GM12864 (cell line): ENCODE results near the gene NEU4.
"Not testable (repeated sequence)": the region's sequence is repeated elsewhere in the genome, so short reads cannot be mapped to it uniquely, and the experiment has no call there.

Experiments
- DNase-seq: peaks from one replicate; pipeline ENCODE4 v3.0.0-alpha.2; 2011; ENCODE audit warnings: low read depth
- H3K4me3 ChIP-seq: 2 replicates; pipeline ENCODE4 v1.5.1; 2011; ENCODE audit warnings: mild to moderate bottlenecking, low read depth, low read length, control low read depth
- TF ChIP-seq, protein P1 (sequence below): IDR thresholded peaks from 2 replicates; pipeline ENCODE4 v1.5.1; 2011; ENCODE audit warnings: low read depth, mild to moderate bottlenecking, moderate library complexity, low read length, control low read depth, inconsistent platforms; ENCODE audit errors: missing control alignments

NEU4 gene

DNA sequence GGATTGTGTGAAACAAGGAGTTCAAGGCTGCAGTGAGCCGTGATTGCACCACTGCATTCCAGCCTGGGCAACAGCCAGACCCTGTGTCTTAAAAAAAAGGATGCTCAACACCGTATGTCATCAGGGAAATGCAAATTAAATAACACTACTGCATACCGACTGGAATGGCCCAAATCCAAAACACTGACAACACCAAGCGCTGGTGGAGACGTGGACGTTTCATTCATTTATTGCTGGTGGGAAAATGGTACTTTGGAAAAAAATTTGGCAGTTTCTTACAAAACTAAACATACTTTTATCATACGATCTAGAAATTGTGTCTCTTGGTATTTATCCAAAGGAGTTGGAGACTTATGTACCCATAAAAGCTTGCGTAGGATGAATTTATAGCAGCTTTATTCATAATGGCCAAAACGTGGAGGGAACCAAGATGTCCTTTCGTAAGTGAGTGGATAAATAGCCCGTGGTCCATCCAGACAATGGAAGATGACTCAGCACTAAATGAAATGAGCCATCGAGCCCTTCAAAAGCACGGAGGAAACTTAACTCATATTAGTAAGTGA, 24.2 kb downstream of the NEU4 start:
- H3K4me3 ChIP-seq, result no peak overlapping the region
- DNase-seq, result no peak
- TF ChIP-seq, protein P1, sequence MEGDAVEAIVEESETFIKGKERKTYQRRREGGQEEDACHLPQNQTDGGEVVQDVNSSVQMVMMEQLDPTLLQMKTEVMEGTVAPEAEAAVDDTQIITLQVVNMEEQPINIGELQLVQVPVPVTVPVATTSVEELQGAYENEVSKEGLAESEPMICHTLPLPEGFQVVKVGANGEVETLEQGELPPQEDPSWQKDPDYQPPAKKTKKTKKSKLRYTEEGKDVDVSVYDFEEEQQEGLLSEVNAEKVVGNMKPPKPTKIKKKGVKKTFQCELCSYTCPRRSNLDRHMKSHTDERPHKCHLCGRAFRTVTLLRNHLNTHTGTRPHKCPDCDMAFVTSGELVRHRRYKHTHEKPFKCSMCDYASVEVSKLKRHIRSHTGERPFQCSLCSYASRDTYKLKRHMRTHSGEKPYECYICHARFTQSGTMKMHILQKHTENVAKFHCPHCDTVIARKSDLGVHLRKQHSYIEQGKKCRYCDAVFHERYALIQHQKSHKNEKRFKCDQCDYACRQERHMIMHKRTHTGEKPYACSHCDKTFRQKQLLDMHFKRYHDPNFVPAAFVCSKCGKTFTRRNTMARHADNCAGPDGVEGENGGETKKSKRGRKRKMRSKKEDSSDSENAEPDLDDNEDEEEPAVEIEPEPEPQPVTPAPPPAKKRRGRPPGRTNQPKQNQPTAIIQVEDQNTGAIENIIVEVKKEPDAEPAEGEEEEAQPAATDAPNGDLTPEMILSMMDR, result no peak

- not testable (repeated sequence) for H3K4me3 ChIP-seq
Measured at GRCh38 chr2:241833756-241834526, 24.9 kb downstream of the NEU4 start.

DNA sequence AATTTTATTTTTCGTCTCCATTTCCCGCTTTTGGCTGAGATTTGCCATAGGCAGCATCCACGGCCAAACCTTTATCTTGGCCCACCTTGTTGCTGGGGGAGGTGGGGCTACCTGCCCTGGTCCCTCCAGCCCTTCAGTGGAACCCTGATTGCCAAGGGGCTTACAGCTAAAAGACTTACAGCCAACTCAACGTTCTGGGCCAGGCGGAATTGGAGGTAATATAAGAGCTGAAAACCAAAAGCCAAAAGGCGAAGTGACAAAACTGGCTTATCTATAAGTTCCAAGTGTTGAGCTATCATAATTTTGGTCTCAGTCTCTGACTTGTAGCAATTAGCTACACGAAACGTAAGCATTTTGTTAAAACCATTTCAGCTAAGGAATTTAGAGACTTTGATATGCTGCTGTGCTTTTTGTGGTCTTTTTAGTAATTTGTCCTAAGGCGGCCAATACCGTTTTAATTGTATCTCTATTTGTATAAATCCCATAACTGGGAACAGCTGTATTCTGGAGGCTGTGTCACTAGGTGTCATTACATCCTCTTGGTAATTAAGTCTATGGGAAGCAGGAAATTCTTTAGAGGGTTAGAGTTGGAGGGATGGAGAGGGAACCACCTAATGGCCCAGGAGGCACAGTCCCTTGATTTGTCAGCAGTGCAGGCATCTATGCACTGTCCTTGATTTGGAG, 25.7 kb downstream of the NEU4 start:
- TF ChIP-seq, protein P1, result no peak
- H3K4me3 ChIP-seq, result no peak overlapping the region
- DNase-seq, result no peak

More at GRCh38 chr2:241833756-241834526, 24.9 kb downstream of the NEU4 start:
- not testable (repeated sequence) for DNase-seq

- DNase-seq, result no peak
- TF ChIP-seq, protein P1, result no peak
- H3K4me3 ChIP-seq, result no peak overlapping the region
Measured at GRCh38 chr2:241835611-241836010, 26.6 kb downstream of the NEU4 start.

DNA sequence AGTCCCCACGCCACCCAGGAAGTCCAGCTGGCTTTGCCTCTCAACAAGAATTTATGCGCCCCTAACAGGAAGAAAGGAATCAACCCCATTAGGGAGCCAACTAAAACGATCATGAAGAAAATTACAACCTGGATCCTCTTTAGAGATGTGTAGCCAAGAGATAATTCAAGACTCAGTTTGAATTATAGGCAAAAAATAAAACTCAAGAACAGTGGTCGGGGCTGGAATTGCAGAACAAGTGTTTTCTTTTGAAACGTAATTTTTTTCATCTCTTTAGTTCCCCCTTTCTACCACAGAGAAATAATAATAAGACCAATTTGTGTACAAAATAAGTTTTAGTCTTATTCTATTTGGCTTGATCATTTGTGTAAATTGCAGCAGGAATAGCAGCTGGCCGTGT, 27.3 kb downstream of the NEU4 start:
- no peak for DNase-seq
- no peak overlapping the region for H3K4me3 ChIP-seq
- TF ChIP-seq, protein P1, result no peak

DNA sequence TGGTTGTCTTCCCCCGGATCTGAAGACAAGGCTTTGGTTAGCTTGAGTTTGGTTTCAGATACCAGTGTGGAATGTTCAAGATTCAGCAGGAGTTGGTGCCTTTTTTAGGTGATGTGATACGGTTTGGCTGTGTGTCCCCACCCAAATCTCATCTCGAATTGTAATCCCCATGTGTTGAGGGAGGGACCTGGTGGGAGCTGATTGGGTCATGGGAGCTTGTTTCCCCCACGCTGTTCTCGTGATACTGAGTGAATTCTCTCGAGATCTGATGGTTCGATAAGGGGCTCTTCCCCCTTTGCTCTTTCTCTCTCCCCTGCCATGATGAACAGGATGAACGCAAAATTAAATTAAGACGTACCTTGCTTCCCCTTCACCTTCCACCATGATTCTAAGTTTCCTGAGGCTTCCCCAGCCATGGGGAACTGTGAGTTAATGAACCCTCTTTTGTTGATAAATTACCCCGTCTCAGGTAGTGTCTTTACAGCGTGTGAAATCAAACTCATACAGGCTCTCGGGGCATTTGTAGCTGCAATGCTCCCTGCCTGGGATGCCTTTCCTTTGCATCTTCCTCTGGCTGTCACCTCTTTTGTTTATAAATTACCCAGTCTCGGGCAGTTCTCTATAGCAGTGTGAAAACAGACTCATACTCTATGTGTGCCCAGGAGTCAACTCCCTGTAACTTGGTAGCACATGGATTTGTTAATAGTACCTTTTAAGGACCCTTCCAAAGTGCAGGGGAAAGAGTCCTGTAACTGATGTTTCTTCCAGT, 28.4 kb downstream of the NEU4 start:
- no peak for DNase-seq
- TF ChIP-seq, protein P1, result no peak
- no peak overlapping the region for H3K4me3 ChIP-seq
